A549 (cell line): ENCODE data around the gene SKI. TPM values are rescaled to one million over a fixed set of nuclear protein-coding genes. Genes with fewer than 3 reads are reported as not detected.

Experiments
- ATAC-seq, 2 experiments: fragments of 200-7000 bp in 1 of 2; fragments of >200 bp in 1 of 2; cut with Nextera tagmentation in 1 of 2; cut with Tn5 transposase in 1 of 2; 3 replicates each; pipeline versions ENCODE4 v1.8.0 to v1.9.1; 2018 to 2020; ENCODE audit warnings: mild to moderate bottlenecking in 1 of 2, moderate library complexity in 1 of 2
- CTCF ChIA-PET: fragments of 300-600 bp; sonication (Branson Sonifier 250); formaldehyde crosslinking; extraction: SDS; loops from one replicate; lab custom pipeline; 2021; ENCODE audit warnings: antibody characterized with exemption, inconsistent platforms; lab: Yijun Ruan, JAX
- POLR2A ChIA-PET: fragments of 350-600 bp; formaldehyde crosslinking; extraction: SDS; loops from one replicate; lab custom pipeline; 2021; ENCODE audit warnings: antibody characterized with exemption, inconsistent platforms; lab: Yijun Ruan, JAX
- DNase-seq, 2 experiments: peaks; one replicate each; pipeline versions ENCODE4 v3.0.0 to v3.0.0-alpha.2; 2011 to 2016; ENCODE audit warnings: low read depth in 1 of 2, low spot score in 1 of 2
- FAIRE-seq: peaks from 2 replicates; lab custom pipeline; 2011; peaks lifted over from hg19 to GRCh38; lab: Jason Lieb, UNC
- H3K27ac ChIP-seq, 2 experiments: fragments of >200 bp; sonication (Bioruptor Twin); formaldehyde crosslinking; 3 replicates each; pipeline ENCODE4 v1.5.1; 2016 to 2017
- H3K4me1 ChIP-seq: fragments of >200 bp; sonication (Bioruptor Twin); formaldehyde crosslinking; 3 replicates; pipeline ENCODE4 v1.6.1; 2016
- H3K4me2 ChIP-seq: fragments of >200 bp; sonication (Bioruptor Twin); formaldehyde crosslinking; 3 replicates; pipeline ENCODE4 v1.6.1; 2016
- H3K4me3 ChIP-seq: fragments of >200 bp; sonication (Bioruptor Twin); formaldehyde crosslinking; 3 replicates; pipeline ENCODE4 v1.5.1; 2016
- H3K9me3 ChIP-seq: fragments of >200 bp; sonication (Bioruptor Twin); formaldehyde crosslinking; 3 replicates; pipeline ENCODE4 v1.6.1; 2016
- CEBPB ChIP-seq, 2 experiments: fragments of >200 bp in 1 of 2; sonication (Bioruptor Twin) in 1 of 2; formaldehyde crosslinking in 1 of 2; IDR thresholded peaks; 2 replicates each; pipeline ENCODE4 v1.6.1; 2012 to 2016
- CHD2 ChIP-seq: fragments of 150-350 bp; IDR thresholded peaks from 2 replicates; pipeline ENCODE4 v1.6.1; 2014; ENCODE audit warnings: low read length; ENCODE audit not compliant: partially characterized antibody
- CHD4 ChIP-seq: fragments of 200-600 bp; sonication (generic); IDR thresholded peaks from 2 replicates; pipeline ENCODE4 v1.6.1; 2016; ENCODE audit warnings: antibody characterized with exemption, mild to moderate bottlenecking, borderline replicate concordance
- EHMT2 ChIP-seq: fragments of 200-600 bp; sonication (generic); IDR thresholded peaks from 2 replicates; pipeline ENCODE4 v1.6.1; 2016; ENCODE audit warnings: antibody characterized with exemption, low read depth, mild to moderate bottlenecking, moderate library complexity
- FOSL2 ChIP-seq, 2 experiments: fragments of 450-650 bp in 1 of 2; fragments of >200 bp in 1 of 2; sonication (Bioruptor Twin) in 1 of 2; formaldehyde crosslinking; IDR thresholded peaks; 2 replicates each; pipeline versions ENCODE4 v1.5.0 to v1.6.1; 2016 to 2020; ENCODE audit warnings: mild to moderate bottlenecking in 1 of 2, moderate library complexity in 1 of 2
- GATA3 ChIP-seq: IDR thresholded peaks from 2 replicates; pipeline ENCODE4 v1.6.1; 2012; ENCODE audit warnings: borderline replicate concordance
- HOXA7 ChIP-seq: fragments of 250-450 bp; sonication (Bioruptor Pico); IDR thresholded peaks from 2 replicates; pipeline ENCODE4 v1.5.0; 2020; ENCODE audit warnings: mild to moderate bottlenecking, moderate library complexity
- JUN ChIP-seq, 2 experiments: fragments of >200 bp; sonication (Bioruptor Twin); formaldehyde crosslinking; IDR thresholded peaks; 2 replicates in 1 of 2; 3 replicates in 1 of 2; pipeline ENCODE4 v1.6.1; 2016 to 2017
- KDM5A ChIP-seq: fragments of 200-600 bp; sonication (generic); IDR thresholded peaks from 2 replicates; pipeline ENCODE4 v1.6.1; 2016; ENCODE audit warnings: antibody characterized with exemption, mild to moderate bottlenecking
- MAFK ChIP-seq: fragments of 450-650 bp; IDR thresholded peaks from 2 replicates; pipeline ENCODE4 v1.6.1; 2014; ENCODE audit not compliant: partially characterized antibody
- MAZ ChIP-seq: fragments of 150-350 bp; IDR thresholded peaks from 2 replicates; pipeline ENCODE4 v1.6.1; 2014; ENCODE audit warnings: antibody characterized with exemption, low read depth, low read length, borderline replicate concordance
- MYC ChIP-seq: IDR thresholded peaks from 2 replicates; pipeline ENCODE4 v1.6.1; 2012; ENCODE audit warnings: mild to moderate bottlenecking, inconsistent platforms, low read length, improper control_type of control experiment, borderline replicate concordance
- NFE2L2 ChIP-seq: fragments of 150-350 bp; conservative IDR thresholded peaks from 2 replicates; pipeline ENCODE4 v1.6.1; 2014; ENCODE audit warnings: low read length
- POLR2A ChIP-seq: IDR thresholded peaks from 2 replicates; pipeline ENCODE4 v1.6.1; 2012; ENCODE audit warnings: mild to moderate bottlenecking, low read length
- POLR2AphosphoS2 ChIP-seq: conservative IDR thresholded peaks from 2 replicates; pipeline ENCODE4 v1.6.1; 2012; ENCODE audit warnings: low read length, improper control_type of control experiment, inconsistent platforms
- RAD21 ChIP-seq, 2 experiments: fragments of >200 bp in 1 of 2; sonication (Bioruptor Twin) in 1 of 2; formaldehyde crosslinking in 1 of 2; IDR thresholded peaks in 1 of 2; conservative IDR thresholded peaks in 1 of 2; 2 replicates in 1 of 2; 3 replicates in 1 of 2; pipeline ENCODE4 v1.6.1; 2012 to 2018; ENCODE audit warnings: inconsistent platforms in 1 of 2
- RARB ChIP-seq: fragments of 250-450 bp; sonication (Bioruptor Pico); IDR thresholded peaks from 2 replicates; pipeline ENCODE4 v1.8.0; 2021; ENCODE audit warnings: mild to moderate bottlenecking, moderate library complexity
- TP53 ChIP-seq: fragments of 250-450 bp; sonication (Bioruptor Pico); IDR thresholded peaks from 2 replicates; pipeline ENCODE4 v1.5.0; 2021; ENCODE audit warnings: mild to moderate bottlenecking, moderate library complexity
- ZC3H11A ChIP-seq: fragments of 450-650 bp; IDR thresholded peaks from 2 replicates; pipeline ENCODE4 v1.6.1; 2014; ENCODE audit warnings: antibody characterized with exemption, mild to moderate bottlenecking
- ZNF302 ChIP-seq: fragments of 250-450 bp; sonication (Bioruptor Pico); IDR thresholded peaks from 2 replicates; pipeline ENCODE4 v1.9.0; 2021; ENCODE audit warnings: inconsistent platforms, mild to moderate bottlenecking, moderate library complexity
- ZSCAN20 ChIP-seq: fragments of 250-450 bp; sonication (Bioruptor Pico); IDR thresholded peaks from 2 replicates; pipeline ENCODE4 v1.8.0; 2022; ENCODE audit warnings: mild to moderate bottlenecking, moderate library complexity
- WGBS: methylation state at CpG from one replicate; pipeline ENCODE4 v1.1.6; 2017; ENCODE audit errors: missing lambda C conversion rate; 5-methylcytosine and 5-hydroxymethylcytosine counted together
- polyA plus RNA-seq, 4 experiments: library from polyadenylated mRNA; depleted of rRNA in 3 of 4; stranded (reverse); fragments of >200 nt; fragmentation: RNase III in 1 of 4; extraction: RNeasy Plus Mini Kit Qiagen cat#74134 plus additional on column Dnase treatment in 1 of 4; gene quantifications; 2 replicates in 3 of 4; 3 replicates in 1 of 4; pipeline ENCODE4 v1.2.3, GENCODE V29; 2011 to 2017
- TF ChIP-seq, protein P1 (sequence below): fragments of >200 bp; sonication (Bioruptor Twin); formaldehyde crosslinking; IDR thresholded peaks from 3 replicates; pipeline ENCODE4 v1.6.1; 2016
- TF ChIP-seq, protein P2 (sequence below): IDR thresholded peaks from 2 replicates; pipeline ENCODE4 v1.6.1; 2012
- TF ChIP-seq, protein P3 (sequence below): IDR thresholded peaks from 2 replicates; pipeline ENCODE4 v1.6.1; 2012; ENCODE audit warnings: low read depth, borderline replicate concordance

Gene SKI
- polyA plus RNA-seq, 2 of the 4 experiments (the other 2 are of a cell fraction) = 2.8 to 12.0 TPM

DNA sequence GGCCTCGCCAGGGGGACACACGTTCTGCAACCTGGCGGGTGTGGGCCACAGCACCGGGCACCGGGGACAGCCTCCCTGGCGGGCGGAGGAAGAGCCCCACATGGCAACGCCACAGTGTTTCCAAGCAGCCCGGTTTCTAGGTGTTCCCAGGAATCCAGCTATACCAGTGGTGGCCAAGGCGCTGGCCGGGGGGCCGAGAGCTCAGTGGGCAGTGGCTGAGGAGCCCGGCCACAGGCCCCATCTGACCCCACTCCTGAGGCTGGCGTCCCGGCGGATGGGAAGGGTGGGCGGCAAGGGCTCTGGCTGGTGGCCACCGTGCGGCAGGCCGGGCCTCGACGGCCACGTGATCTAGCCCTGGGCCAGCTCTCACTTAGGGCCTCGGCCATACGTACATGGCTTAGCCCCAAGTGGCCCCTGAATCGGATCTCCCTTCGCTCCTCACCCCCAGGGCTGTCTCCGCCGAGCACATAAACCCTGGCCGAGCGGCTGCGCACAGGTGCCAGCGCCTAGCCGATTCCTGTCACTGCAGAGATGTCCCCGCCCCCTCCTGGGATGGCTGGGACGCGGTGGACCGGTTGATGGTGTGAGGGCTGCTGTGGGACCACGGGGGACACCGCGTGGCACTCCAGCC lies 94.6 kb downstream of the SKI start:
- POLR2A ChIA-PET = no interaction called here
- CTCF ChIA-PET = interaction anchor here (0.6 to 2.7 kb wide), 4 partner anchors 9 to 302 kb away, joined by 3 to 7 read pairs (median 4); partner anchors contain the start of gene FAAP20

DNA sequence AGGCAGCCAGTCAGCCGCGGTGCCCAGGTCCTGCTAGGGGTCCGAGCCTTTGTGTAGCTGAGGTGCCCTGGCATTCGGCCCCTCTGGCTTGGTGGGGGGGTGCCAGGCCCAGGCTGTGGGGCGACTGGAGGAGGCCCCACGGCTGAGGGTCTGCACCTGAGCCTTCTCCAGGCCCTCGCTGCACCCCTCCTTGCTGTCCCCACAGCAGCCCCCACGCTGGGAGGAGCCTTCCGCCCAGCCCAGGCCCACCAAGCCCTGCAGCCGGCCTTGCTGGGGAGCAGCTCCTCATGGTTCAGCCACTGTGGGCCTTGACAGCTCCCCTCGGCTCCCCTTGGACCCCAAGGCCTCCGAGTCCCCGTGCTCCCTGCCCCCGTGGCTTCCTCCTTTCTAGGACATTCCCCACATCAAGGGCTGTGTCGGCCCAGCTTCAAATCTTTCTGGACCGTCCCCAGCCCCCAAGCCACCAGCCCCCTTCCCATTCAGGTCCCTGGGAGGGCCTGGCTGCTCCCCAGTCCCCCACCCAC lies 95.4 kb downstream of the SKI start:
- 84% methylated on average over 9 of the region's 16 CpGs for WGBS
- ChIA-PET CTCF (interaction anchor here (2.2 to 2.7 kb wide), 2 partner anchors 12 to 128 kb away, joined by 4 to 7 read pairs; partner anchors contain the start of gene FAAP20), POLR2A (no interaction called here)
- DNase-seq (no peak), ATAC-seq (no peak), FAIRE-seq (no peak)
- H3K4me2 ChIP-seq = no peak overlapping the region
- no peak overlapping the region for H3K4me3 ChIP-seq
- no peaks in the 10 kb centered on the region for H3K4me1 ChIP-seq
- no peak for TF ChIP-seq MYC
- TF ChIP-seq, protein P1, sequence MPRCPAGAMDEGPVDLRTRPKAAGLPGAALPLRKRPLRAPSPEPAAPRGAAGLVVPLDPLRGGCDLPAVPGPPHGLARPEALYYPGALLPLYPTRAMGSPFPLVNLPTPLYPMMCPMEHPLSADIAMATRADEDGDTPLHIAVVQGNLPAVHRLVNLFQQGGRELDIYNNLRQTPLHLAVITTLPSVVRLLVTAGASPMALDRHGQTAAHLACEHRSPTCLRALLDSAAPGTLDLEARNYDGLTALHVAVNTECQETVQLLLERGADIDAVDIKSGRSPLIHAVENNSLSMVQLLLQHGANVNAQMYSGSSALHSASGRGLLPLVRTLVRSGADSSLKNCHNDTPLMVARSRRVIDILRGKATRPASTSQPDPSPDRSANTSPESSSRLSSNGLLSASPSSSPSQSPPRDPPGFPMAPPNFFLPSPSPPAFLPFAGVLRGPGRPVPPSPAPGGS = no peak
- H3K27ac ChIP-seq = no peak overlapping the region
- no peaks in the 10 kb centered on the region for H3K9me3 ChIP-seq

More for the DNA sequence above, 94.6 kb downstream of the SKI start:
- no peak overlapping the region for H3K4me3 ChIP-seq
- DNase-seq (no peak), FAIRE-seq (no peak), ATAC-seq (no peak; a peak in 2 of 6 replicates)
- WGBS = 73% methylated on average over 17 of the region's 41 CpGs
- TF ChIP-seq CHD4 = no peak
- no peak for TF ChIP-seq NFE2L2
- no peak for TF ChIP-seq GATA3
- no peak for TF ChIP-seq RARB
- TF ChIP-seq CEBPB (IDR thresholded peaks at IDR 0.05) = no peak
- H3K4me1 ChIP-seq = no peaks in the 10 kb centered on the region
- H3K4me2 ChIP-seq = no peak overlapping the region
- H3K27ac ChIP-seq = no peak overlapping the region
- H3K9me3 ChIP-seq = no peaks in the 10 kb centered on the region

DNA sequence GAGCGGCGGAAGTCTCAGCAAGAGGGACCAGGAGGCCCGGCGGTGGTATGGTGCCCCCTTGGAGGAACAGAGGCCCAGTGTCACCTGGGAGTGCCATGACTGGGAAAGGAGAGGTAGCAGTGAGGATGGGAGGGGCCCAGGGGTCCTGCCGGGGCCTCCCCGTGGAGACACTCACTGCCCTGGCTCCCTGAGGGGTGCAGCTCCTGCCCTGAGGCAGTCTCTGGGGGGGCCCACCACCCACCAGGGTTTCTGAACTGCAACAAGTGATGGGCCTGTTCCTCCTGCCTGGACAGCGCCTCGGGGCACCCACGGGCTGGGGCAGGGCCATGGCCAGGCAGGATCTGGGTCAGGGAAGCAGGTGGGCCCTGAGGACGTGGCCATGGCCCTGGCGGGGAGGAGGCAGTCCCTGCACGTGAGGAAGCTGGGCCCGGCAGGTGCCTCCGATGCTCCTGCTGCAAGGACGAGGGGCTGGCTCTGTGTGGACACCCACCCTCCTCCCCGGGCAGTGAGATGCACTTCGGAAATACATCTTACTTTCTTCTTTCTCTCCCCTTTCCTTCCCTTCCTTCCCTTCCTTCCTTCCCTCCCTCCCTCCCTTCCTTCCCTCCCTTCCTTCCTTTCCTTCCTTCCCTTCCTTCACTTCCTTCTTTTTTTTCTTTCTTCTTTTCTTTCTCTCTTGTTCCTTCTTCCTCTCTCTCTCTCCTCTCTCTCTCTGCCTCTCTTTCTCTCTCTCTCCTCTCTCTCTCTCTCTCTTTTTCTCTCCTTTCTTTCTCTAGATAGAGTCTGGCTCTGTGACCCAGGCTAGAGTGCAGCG lies 96.6 kb downstream of the SKI start:
- 77% methylated on average over 8 of the region's 18 CpGs for WGBS
- no peak for TF ChIP-seq CHD4
- TF ChIP-seq TP53 = no peak
- no peak for TF ChIP-seq FOSL2 (IDR thresholded peaks at IDR 0.05)
- no peak for TF ChIP-seq FOSL2 (CRISPR knock-in tag; IDR thresholded peaks at IDR 0.05)
- no peak for TF ChIP-seq JUN (IDR thresholded peaks at IDR 0.05)
- no peak for TF ChIP-seq CHD2
- TF ChIP-seq, protein P2, sequence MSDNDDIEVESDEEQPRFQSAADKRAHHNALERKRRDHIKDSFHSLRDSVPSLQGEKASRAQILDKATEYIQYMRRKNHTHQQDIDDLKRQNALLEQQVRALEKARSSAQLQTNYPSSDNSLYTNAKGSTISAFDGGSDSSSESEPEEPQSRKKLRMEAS = no peak
- no peak for TF ChIP-seq POLR2A
- no peak for TF ChIP-seq ZSCAN20 (CRISPR knock-in tag)
- TF ChIP-seq, protein P3, sequence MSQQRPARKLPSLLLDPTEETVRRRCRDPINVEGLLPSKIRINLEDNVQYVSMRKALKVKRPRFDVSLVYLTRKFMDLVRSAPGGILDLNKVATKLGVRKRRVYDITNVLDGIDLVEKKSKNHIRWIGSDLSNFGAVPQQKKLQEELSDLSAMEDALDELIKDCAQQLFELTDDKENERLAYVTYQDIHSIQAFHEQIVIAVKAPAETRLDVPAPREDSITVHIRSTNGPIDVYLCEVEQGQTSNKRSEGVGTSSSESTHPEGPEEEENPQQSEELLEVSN = no peak
- TF ChIP-seq, protein P1 = no peak
- TF ChIP-seq ZNF302 = no peak
- no peak for TF ChIP-seq MAFK
- no peak for TF ChIP-seq ZC3H11A
- TF ChIP-seq HOXA7 (CRISPR knock-in tag) = no peak
- no peak for TF ChIP-seq RAD21 (conservative IDR thresholded peaks at IDR 0.05 in 1 of 2, IDR thresholded peaks at IDR 0.05 in 1 of 2)
- TF ChIP-seq MAZ = no peak
- no peak for TF ChIP-seq POLR2AphosphoS2
- no peak for TF ChIP-seq KDM5A
- no peak for TF ChIP-seq EHMT2
- no peak overlapping the region for H3K27ac ChIP-seq
- ATAC-seq (no peak), DNase-seq (no peak), FAIRE-seq (no peak)
- H3K4me2 ChIP-seq = no peak overlapping the region
- no peaks in the 10 kb centered on the region for H3K9me3 ChIP-seq
- CTCF ChIA-PET = interaction anchor here (1.2 to 2.2 kb wide), 3 partner anchors 9 to 25 kb away, joined by 3 to 4 read pairs (median 4); no protein-coding TSS in a partner anchor
- no peak overlapping the region for H3K4me3 ChIP-seq
- POLR2A ChIA-PET = no interaction called here
- H3K4me1 ChIP-seq = no peaks in the 10 kb centered on the region
